HG02884 (cell line): ENCODE measurements around the gene SRGAP2C.
A peak's percentile ranks its signal among the peaks of the same experiment; 100 is the strongest.
"Not testable (repeated sequence)": the region's sequence is repeated elsewhere in the genome, so short reads cannot be mapped to it uniquely, and the experiment has no call there.

Experiments used
- ATAC-seq: cut with Tn5 transposase; IDR thresholded peaks from one replicate; pipeline ENCODE4 v1.9.1; 2021; ENCODE audit warnings: mild to moderate bottlenecking, moderate library complexity; ENCODE audit not compliant: unreplicated experiment

Gene SRGAP2C

GRCh38 chr1:121185140-121185708, 449 bp downstream of the SRGAP2C start:
- ATAC-seq: not testable (repeated sequence)

- ATAC-seq: not testable (repeated sequence)
These were observed 1.4 kb downstream of the SRGAP2C start for GRCh38 chr1:121186191-121186590.

- ATAC-seq: not testable (repeated sequence)
These were observed 3.1 kb downstream of the SRGAP2C start for GRCh38 chr1:121187914-121188313.

GRCh38 chr1:121192512-121192911, 7.7 kb downstream of the SRGAP2C start:
- ATAC-seq: not testable (repeated sequence)

GRCh38 chr1:121197095-121197882, 12.5 kb downstream of the SRGAP2C start:
- not testable (repeated sequence) for ATAC-seq

GRCh38 chr1:121199763-121200162, 15.0 kb downstream of the SRGAP2C start:
- ATAC-seq: not testable (repeated sequence)

- ATAC-seq: not testable (repeated sequence)
These were observed 15.5 kb downstream of the SRGAP2C start for GRCh38 chr1:121200232-121200631.

GRCh38 chr1:121200985-121201981, 16.5 kb downstream of the SRGAP2C start:
- not testable (repeated sequence) for ATAC-seq

- not testable (repeated sequence) for ATAC-seq
These were observed 18.2 kb downstream of the SRGAP2C start for GRCh38 chr1:121202986-121203385.

GRCh38 chr1:121205786-121206711, 21.3 kb downstream of the SRGAP2C start:
- ATAC-seq: not testable (repeated sequence)

- ATAC-seq: not testable (repeated sequence)
These were observed 22.6 kb downstream of the SRGAP2C start for GRCh38 chr1:121207328-121207727.

- not testable (repeated sequence) for ATAC-seq
These were observed 23.6 kb downstream of the SRGAP2C start for GRCh38 chr1:121208375-121208774.

- not testable (repeated sequence) for ATAC-seq
These were observed 26.0 kb downstream of the SRGAP2C start for GRCh38 chr1:121210778-121211177.

GRCh38 chr1:121213491-121213890, 28.7 kb downstream of the SRGAP2C start:
- not testable (repeated sequence) for ATAC-seq

- ATAC-seq: not testable (repeated sequence)
These were observed 29.9 kb downstream of the SRGAP2C start for GRCh38 chr1:121214544-121215156.

GRCh38 chr1:121215699-121216417, 31.1 kb downstream of the SRGAP2C start:
- ATAC-seq: not testable (repeated sequence)

- ATAC-seq: not testable (repeated sequence)
These were observed 31.9 kb downstream of the SRGAP2C start for GRCh38 chr1:121216676-121217075.

- peak; percentile 44 for ATAC-seq
These were observed 37.0 kb downstream of the SRGAP2C start for GRCh38 chr1:121221770-121222169.

- ATAC-seq: peak; percentile 98
These were observed 39.9 kb downstream of the SRGAP2C start for GRCh38 chr1:121224714-121225113.
